ENCODE results near the gene AQP5.

GRCh38 chr12:49924628-49925246, 36.9 kb upstream of the AQP5 start:
- TF ChIP-seq POLR2A (IDR thresholded peaks at IDR 0.05; ENCODE audit: low read length) (no peak), GATA1 (IDR thresholded peaks at IDR 0.05; ENCODE audit: low read depth, low read length) (no peak)
